Renal pelvis (tissue), 4 donors: Measurements from ENCODE around the gene YPEL3. TPM values are rescaled to one million over a fixed set of nuclear protein-coding genes. Genes with fewer than 3 reads are reported as not detected.
A peak's percentile ranks its signal among the peaks of the same experiment; 100 is the strongest.
"Not testable (repeated sequence)": the region's sequence is repeated elsewhere in the genome, so short reads cannot be mapped to it uniquely, and the experiment has no call there.

Experiments
- DNase-seq: peaks from one replicate; pipeline ENCODE4 v3.0.0-alpha.2; 2013
- polyA plus RNA-seq, 3 donors: library from polyadenylated mRNA; unstranded; fragments of 120-200 nt; gene quantifications; one replicate each; pipeline ENCODE4 v1.2.1, GENCODE V29; 2013; ENCODE audit not compliant: insufficient read length in 3 of 3

The YPEL3 gene
- polyA plus RNA-seq, 3 donors: 58.6 to 70.9 (median 60.8) TPM

DNA sequence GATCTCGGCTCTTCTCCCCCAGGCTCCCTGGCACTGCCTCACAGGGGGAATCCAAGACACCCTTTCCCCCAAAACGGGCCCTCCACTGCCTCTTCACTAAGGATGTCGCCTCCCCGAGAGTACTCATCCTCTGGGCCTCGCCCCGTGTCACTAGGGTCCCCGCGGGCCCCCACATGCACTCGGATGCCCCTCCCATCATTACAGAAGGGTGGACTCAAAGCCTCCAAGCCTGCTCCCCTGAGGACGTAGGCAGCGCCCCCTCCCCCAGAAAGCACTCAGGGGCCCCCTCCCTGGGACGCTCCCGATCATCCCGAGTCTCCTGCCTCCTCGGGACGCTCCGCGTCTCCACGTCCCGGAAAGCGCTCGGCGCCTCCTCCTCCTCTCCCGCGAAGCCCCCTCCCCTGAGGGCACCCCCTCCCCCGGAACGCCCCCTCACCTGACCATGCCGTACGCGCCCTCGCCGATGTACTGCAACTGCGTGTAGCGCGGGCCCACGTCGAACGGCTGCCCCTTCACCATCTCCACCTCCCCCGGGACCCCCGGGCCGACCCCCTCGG is 26.7 kb upstream of the YPEL3 start:
- peak; percentile 42 for DNase-seq

- peak; percentile 40 for DNase-seq
Measured at GRCh38 chr16:30121741-30122571, 25.9 kb upstream of the YPEL3 start.

DNA sequence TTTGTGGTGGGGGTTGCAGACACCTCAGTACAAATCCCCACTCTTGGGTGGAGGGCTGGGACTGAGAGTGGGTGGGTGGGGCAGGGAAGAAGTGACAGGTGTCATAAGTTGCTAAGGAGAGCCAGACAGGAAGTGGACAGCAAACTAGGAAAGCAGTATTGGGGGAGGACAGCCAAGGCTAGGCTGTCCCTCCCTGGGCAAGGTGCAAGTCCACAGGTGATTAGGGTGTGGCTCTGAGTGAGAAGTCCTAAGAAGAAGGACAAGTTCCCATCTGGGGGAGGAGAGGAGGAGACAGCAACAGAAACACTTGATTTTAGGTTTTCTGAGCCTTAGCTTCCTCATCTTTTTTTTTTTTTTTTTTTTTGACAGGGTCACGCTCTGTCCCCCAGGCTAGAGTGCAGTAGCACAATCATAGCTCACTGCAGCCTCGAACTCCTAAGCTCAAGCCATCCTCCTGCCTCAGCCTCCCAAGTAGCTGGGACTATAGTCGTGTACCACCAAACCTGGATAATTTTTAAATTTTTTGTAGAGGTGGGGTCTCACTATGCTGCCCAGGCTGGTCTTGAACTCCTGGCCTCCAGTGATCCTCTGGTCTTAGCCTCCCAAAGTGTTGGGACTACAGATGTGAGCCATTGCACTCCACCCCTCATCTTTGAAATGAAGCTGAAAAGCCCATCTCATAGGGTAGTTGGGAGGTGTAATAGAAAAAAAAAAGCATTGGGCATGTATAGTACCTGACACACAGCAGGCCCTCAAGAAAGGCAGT is 24.5 kb upstream of the YPEL3 start:
- DNase-seq: no peak

- DNase-seq: no peak
Measured at GRCh38 chr16:30119428-30119827, 23.4 kb upstream of the YPEL3 start.

DNA sequence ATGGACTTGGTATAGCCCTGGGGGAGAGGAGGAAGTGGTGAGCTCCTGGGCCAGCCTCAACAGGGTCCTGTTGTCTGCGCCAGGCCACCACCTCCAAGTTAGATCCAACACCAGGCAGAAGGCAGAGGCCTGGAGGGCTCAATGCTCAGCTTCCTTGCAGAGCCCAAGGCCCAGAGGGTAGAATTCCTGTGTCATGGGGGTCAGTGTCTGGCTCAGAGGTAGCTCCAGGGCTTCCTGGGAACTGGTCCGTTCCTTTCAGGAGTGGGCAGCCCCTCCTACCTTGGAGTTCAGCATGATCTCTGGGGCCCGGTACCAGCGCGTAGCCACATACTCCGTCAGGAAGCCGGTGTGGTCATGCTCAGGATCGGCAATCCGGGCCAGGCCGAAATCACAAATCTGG is 21.8 kb upstream of the YPEL3 start:
- DNase-seq: no peak

DNA sequence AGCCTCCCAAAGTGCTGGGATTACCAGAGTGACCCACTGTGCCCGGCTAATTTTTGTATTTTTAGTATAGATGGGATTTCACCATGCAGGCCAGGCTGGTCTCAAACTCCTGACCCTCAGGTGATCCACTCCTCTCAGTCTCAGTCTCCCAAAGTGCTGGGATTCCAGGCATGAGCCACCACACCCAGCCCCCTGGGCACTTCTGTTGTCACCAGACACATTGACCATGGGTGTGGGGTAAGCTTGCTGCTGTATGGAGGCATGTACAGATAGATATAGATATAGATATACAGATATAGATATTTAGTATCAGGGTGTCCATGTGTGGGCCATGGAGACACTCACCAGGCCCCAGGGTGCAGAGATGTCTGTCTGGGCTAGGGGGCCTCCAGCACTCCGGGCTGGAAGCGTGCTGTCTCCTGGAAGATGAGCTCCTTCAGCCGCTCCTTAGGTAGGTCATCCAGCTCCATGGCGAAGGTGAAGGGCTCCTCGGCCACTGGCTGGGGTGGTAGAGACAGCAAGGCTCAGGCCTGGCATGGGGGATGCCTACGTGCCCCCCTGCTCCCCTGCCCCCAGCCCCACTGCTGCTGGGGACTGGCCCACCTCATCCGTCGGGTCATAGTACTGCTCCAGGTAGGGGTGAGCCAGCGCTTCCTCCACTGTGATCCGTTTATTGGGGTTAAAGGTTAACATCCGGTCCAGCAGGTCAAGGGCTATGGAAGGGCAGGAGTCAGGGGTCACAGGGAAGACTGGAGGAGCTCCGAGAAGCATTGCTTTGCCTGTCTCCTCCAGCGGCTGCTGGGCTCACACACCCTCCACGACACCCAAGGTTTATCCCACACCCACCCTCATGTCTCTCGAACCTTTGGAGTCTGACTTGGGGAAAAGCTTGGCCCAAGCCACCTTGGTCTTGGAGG is 20.5 kb upstream of the YPEL3 start:
- DNase-seq: no peak

DNA sequence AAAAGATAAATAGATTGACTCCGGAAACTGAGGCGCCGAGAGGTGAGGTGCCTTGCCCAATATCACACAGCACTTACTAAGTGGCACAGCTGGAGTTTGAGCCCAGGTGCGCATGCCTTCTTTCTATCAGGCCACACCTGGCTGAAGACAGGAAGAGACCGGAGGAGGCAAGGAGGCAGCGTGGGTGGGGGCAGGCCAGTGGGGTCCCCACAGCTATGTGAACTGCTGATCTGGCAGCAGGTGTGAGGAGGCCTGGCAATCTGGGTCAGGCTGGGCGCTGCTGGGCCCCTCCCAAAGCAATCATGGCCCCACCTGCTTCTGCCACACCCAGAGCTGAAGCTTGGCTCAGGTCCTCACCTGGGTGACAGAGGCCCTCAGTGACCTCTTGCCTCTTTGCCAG is 19.2 kb upstream of the YPEL3 start:
- DNase-seq: no peak

GRCh38 chr16:30114833-30115232 is 18.8 kb upstream of the YPEL3 start:
- DNase-seq: not testable (repeated sequence)

GRCh38 chr16:30114411-30114810 is 18.4 kb upstream of the YPEL3 start:
- no peak for DNase-seq

DNA sequence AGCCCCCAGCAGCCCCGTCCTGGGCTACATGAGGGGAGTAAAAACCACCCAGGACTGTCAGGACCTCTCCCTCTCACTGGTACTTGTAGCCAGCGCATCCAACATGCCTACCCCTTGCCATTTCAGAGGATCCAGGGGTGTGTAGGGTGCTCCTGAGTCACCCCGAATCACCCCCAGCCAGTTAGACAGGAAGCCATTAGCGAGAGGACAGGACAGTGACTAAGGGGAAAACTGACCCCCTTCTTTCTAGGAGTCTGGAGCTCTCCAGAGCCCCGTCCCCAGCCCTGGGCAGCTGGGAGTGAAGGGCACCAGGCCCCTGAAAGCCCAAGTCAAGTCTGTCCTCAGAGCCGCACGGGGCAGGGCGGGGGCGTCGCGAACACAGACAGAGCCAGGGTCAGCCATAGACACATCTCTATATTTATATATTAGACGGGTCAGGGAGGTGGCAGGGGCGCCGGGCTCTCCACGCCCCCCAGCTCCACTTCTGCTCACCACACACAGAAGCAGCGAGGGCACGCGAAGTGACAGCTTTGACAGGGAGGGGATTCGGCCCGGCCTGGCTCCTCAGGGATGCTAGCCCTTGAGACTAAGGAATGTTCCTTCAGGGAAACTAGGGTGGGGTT is 17.8 kb upstream of the YPEL3 start:
- no peak for DNase-seq

GRCh38 chr16:30113031-30113710 is 17.2 kb upstream of the YPEL3 start, which contains the start of gene GDPD3:
Gene GDPD3, minus strand, starts transcription at chr16:30113537. Its CDS starts 59 bp downstream, at chr16:30113478.
- DNase-seq: no peak

DNA sequence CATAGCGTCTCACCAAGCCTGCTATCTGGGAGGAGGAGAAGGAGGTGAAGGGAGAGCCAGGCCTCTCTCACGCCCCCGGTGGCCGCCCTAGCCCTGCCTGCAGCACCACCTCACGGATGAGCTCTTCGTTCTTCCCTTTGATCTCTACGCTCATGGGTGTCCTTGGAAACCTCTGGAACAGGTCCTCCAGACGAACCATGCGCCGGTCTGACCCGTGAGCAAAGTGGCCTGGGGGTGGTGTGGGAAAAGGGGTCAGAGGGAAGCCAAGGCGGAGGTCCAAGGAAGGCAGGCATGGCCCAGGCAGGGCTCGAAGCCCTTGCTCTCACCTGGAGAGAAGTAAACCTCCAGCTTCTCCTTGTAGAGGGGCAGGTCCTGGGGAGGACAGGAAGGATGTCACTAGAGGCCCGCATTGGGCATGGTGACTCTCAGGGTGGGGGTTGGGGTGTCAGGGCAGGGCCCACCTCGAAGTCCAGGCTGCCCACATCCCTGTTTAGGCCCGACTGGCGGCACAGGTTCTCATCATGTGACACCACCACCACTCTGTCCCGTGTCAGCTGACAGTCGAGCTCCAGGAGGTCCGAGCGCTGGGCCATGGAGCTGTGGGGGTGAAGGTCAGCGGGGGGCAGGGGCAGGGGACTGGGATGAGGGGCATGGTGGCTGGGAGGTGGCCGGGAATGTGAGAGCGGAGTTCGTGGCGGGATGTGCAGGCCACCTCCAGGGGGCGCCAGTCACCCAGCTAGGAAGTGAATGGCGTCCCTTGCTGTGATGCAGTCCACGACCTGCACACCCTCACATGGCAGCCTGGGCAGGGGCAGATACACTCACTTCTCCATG is 16.4 kb upstream of the YPEL3 start:
- no peak for DNase-seq

DNA sequence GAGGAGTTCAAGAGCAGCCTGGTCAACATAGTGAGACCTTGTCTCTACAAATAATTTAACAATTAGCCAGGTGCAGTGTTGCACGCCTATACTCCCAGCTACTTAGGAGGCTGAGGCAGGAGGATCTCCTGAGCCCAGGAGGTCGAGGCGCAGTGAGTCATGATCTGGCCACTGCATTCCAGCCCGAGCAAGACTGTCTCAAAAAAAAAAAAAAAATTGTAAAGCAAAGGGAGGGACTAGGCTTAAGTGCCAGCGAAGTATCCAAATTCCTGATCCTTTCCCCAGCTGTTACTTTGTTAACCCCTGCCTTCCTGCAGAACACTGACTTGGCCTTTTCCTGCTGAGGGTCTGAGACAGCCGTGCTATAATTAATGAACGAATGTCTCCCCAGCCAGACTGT is 14.6 kb upstream of the YPEL3 start:
- DNase-seq: no peak

DNA sequence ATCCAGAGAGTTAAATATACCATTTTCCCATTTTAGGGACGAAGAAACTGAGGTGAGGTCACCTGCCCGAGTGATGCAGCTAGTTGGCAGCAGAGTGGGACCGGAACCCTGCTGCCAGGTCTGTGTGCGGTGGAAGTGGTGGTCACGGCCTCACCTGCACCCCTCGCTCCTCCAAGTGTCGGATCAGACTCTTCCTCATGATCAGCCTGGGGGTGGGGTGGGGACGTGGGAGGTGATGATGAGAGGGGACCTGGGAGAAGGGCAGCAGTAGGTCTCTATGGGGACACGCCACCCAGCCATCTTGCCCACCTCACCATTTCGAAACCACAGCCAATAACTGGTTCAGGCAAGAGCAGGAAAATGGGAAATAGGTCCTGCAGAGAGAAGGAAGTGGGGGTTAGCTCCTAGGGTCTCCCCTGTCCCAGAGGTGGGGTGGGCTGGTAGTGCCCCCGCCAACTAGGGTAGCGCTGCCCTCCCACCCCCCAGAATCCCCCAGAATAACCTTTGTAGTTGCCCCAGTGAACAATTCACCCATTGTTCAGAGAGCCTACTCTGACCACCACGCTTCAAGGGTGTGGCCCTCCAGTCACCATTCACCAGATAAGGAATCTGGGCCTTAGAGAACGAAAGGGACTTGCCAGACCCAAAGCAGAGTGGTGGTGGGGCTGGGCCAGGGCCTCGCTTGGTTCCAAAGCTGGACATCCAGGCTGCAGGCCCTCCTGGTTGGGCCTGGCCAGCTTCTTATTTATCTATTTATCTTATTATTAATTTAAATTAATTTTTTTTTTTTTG is 12.2 kb upstream of the YPEL3 start:
- DNase-seq: no peak

- no peak for DNase-seq
Measured at GRCh38 chr16:30104492-30104891, 8.5 kb upstream of the YPEL3 start.

DNA sequence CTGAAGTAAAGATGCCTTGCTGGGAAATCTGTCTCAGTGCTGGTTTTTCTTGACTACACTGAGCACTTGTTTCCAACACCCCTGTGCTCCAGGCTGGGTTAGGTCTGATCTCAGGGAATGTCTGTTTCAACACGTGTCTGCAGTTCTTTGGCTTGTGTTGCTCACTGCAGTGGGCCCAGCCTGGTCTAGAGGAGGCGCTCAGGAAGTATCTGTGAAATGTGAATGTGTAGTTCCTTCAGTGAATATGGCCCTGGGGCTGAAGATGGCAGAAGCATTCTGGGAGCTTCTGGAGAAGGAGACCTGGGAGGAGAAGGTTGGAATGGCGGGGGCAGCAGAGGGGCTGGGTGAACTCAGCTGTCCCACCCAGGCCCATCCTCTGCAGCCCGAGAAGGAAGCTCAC is 8.1 kb upstream of the YPEL3 start:
- DNase-seq: no peak

DNA sequence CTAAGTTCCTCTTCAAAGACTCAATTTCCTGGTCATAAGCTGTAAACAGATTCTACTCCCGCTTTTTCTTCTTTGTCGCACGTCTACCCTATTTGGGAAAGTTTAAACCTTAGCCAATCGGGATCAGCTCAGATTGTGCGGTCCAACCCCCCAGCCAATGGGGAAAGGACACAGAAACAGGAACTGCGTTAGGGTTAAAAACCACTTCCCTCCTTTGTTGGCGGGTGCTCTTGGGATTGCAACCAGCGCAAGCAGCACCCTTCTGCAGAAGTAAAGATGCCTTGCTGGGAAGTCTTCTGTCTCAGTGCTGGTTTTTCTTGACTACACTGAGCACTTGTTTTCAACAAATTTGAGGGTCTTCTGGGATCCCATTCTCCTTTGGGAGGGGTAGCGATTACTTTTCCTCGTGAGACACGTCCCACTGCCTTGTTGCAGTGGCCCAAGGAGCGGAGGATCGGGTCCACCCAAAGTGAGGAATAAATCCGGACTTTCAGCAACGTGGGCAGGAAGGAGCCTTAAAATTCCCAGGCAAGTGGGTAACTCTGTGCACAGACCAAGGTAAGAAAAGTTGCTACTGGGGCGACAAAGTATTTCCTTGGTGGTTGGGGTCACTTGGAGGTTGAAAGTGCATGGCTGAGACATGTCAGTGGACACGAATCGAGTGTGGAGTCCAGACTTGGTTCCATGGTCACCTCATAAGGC is 1.0 kb upstream of the YPEL3 start:
- DNase-seq: no peak
